Measurements from ENCODE around the gene SLC17A1. TPM values are rescaled to one million over a fixed set of nuclear protein-coding genes. Genes with fewer than 3 reads are reported as not detected.

SLC17A1 gene
- total RNA-seq, 4 donors from 2014 or later, result not detected

DNA sequence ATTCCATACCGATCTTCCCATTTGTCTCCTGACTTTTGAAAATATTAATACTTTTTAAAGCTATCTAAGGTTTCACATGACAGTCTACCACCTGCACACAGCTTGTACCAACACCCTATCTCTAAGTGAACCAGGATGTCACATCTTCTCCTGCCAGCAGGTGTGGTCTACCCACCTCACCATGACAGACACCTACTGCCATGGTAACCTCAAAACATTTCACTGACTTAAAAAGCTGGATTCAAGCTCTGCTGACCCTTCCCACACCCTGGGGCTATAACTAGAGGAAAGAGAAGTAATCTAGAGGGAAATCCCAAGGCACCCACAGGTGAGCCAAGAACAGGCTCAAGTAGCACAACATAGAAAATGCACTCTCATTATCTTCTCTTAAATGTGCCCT, 41.0 kb upstream of the SLC17A1 start:
- H3K4me1 ChIP-seq, result no peaks in the 10 kb centered on the region
- WGBS, 2 donors (ENCODE audit: low coverage in 1 of 2), result 96 to 100% methylated on average over 1 of the region's 1 CpG
- no peak overlapping the region for H3K4me3 ChIP-seq
- intact Hi-C loops (cut with DNase I; ENCODE audit: low total_unique reads) (no loop called here), in situ Hi-C loops (cut with MboI; ENCODE audit: low pct_ligation_motif_present in 1 of 4, low pct_unique_long_range_greater_than_20kb in 1 of 4, low sequenced_read_pairs in 3 of 4) (no loop called here)
- no peaks in the 10 kb centered on the region for H3K36me3 ChIP-seq
- H3K27ac ChIP-seq, result no peak overlapping the region
- H3K9me3 ChIP-seq, result no peaks in the 10 kb centered on the region
- no peaks in the 10 kb centered on the region for H3K27me3 ChIP-seq
- DNase-seq, result no peak
- TF ChIP-seq, protein P1, sequence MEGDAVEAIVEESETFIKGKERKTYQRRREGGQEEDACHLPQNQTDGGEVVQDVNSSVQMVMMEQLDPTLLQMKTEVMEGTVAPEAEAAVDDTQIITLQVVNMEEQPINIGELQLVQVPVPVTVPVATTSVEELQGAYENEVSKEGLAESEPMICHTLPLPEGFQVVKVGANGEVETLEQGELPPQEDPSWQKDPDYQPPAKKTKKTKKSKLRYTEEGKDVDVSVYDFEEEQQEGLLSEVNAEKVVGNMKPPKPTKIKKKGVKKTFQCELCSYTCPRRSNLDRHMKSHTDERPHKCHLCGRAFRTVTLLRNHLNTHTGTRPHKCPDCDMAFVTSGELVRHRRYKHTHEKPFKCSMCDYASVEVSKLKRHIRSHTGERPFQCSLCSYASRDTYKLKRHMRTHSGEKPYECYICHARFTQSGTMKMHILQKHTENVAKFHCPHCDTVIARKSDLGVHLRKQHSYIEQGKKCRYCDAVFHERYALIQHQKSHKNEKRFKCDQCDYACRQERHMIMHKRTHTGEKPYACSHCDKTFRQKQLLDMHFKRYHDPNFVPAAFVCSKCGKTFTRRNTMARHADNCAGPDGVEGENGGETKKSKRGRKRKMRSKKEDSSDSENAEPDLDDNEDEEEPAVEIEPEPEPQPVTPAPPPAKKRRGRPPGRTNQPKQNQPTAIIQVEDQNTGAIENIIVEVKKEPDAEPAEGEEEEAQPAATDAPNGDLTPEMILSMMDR (IDR thresholded peaks at IDR 0.05), result no peak
- TF ChIP-seq POLR2A (IDR thresholded peaks at IDR 0.05) (no peak), POLR2AphosphoS5 (IDR thresholded peaks at IDR 0.05) (no peak)

DNA sequence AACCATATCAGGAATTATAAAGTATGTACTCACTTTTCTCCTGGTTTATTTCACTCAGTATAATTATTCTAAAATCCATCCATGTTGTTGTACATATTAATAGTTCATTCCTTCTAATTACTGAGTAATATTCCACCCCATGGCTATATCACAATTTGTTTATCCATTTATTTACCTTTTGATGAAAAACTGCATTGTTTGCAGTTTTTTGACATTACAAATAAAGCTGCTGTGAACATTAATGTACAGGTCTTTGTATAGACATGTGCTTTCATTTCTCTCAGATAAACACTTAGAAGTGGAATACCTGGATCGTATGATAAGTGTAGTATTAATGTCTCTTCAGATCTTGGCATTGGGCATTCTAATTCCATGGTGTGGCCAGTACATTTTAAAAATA, 38.0 kb upstream of the SLC17A1 start:
- 42 to 86% methylated on average over 1 of the region's 1 CpG for WGBS, 2 donors (ENCODE audit: low coverage in 1 of 2)
- TF ChIP-seq POLR2AphosphoS5 (IDR thresholded peaks at IDR 0.05), result no peak
- TF ChIP-seq, protein P1 (IDR thresholded peaks at IDR 0.05), result no peak
- TF ChIP-seq POLR2A (IDR thresholded peaks at IDR 0.05), result no peak
- no peak for TF ChIP-seq EP300 (IDR thresholded peaks at IDR 0.05; ENCODE audit: low read depth)
- Histone ChIP-seq H3K4me1 (no peaks in the 10 kb centered on the region), H3K9me3 (no peaks in the 10 kb centered on the region), H3K4me3 (no peak overlapping the region), H3K27me3 (no peaks in the 10 kb centered on the region), H3K27ac (no peak overlapping the region), H3K36me3 (no peaks in the 10 kb centered on the region)
- in situ Hi-C loops (cut with MboI; ENCODE audit: low pct_ligation_motif_present in 1 of 4, low pct_unique_long_range_greater_than_20kb in 1 of 4, low sequenced_read_pairs in 3 of 4) (no loop called here), intact Hi-C loops (cut with DNase I; ENCODE audit: low total_unique reads) (no loop called here)
- DNase-seq, result no peak

DNA sequence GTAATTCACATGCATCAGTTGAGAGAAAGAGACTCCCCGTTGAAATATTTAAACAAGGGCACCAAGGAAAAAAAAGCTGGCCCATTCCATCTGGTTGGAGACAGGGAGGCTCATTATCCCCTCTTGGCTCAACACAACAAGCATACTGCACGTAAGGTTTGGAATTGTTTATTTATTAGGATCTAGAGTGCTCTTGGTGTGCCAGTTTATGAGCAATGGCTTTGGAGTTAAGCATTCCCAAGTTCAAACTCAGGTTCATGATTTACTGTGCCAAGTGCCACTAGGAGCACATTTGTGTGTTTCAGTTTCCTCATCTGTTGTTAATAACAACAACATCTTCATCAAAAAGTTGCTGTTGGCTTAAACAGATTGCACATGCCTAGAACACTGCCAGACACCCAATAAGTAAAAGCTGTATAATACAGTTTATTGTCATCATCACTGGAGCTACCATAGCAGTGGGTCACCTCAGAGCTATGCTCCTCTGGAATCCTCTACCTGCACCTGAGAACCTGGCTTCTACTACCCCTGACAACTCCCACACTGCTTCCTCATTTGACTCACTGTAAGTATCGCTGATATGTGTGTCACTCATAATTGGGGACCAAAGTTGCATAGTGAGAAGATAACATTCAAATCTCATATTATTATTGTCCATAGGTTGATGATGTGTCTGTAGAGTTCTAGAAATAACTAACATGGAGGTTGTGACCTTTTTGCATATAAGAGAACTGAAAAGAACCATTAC, 36.8 kb upstream of the SLC17A1 start:
- no peaks in the 10 kb centered on the region for H3K27me3 ChIP-seq
- no peak overlapping the region for H3K27ac ChIP-seq
- H3K36me3 ChIP-seq, result no peaks in the 10 kb centered on the region
- intact Hi-C loops (cut with DNase I; ENCODE audit: low total_unique reads), result no loop called here
- H3K4me1 ChIP-seq, result no peaks in the 10 kb centered on the region
- in situ Hi-C loops (cut with MboI; ENCODE audit: low pct_ligation_motif_present in 1 of 4, low pct_unique_long_range_greater_than_20kb in 1 of 4, low sequenced_read_pairs in 3 of 4), result no loop called here
- 72 to 100% methylated on average over 1 to 3 of the region's 3 CpGs for WGBS, 2 donors (ENCODE audit: low coverage in 1 of 2)
- TF ChIP-seq POLR2A (IDR thresholded peaks at IDR 0.05) (no peak), EP300 (IDR thresholded peaks at IDR 0.05; ENCODE audit: low read depth) (no peak), POLR2AphosphoS5 (IDR thresholded peaks at IDR 0.05) (no peak)
- TF ChIP-seq, protein P1 (IDR thresholded peaks at IDR 0.05), result no peak
- no peak for DNase-seq
- no peaks in the 10 kb centered on the region for H3K9me3 ChIP-seq
- no peak overlapping the region for H3K4me3 ChIP-seq

DNA sequence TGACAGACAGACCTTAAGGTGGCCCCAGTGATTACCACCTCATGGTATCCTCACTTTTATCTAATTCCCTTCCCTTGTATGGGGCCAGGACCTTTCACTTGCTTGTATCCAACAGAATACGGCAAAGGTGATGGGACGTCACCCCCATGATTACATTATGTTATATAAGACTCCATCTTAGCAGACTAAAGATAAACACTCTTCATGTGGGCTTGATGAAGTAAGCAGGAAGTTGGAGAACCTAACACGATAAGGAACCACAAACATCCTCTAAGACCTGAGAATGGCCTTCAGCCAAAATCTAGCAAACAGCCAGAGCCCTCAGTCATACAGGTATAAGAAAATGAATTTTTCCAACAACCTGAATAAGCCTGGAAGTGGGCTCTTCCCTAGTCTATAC, 34.2 kb upstream of the SLC17A1 start:
- in situ Hi-C loops (cut with MboI; ENCODE audit: low pct_ligation_motif_present in 1 of 4, low pct_unique_long_range_greater_than_20kb in 1 of 4, low sequenced_read_pairs in 3 of 4), result no loop called here
- DNase-seq, result no peak

More for the DNA sequence above, 34.2 kb upstream of the SLC17A1 start:
- no peak overlapping the region for H3K4me3 ChIP-seq
- H3K4me1 ChIP-seq, result no peaks in the 10 kb centered on the region
- WGBS, 2 donors (ENCODE audit: low coverage in 1 of 2), result 67 to 68% methylated on average over 3 of the region's 3 CpGs
- no peaks in the 10 kb centered on the region for H3K27me3 ChIP-seq
- no peaks in the 10 kb centered on the region for H3K36me3 ChIP-seq
- TF ChIP-seq POLR2A (IDR thresholded peaks at IDR 0.05) (no peak), POLR2AphosphoS5 (IDR thresholded peaks at IDR 0.05) (no peak), EP300 (IDR thresholded peaks at IDR 0.05; ENCODE audit: low read depth) (no peak)
- TF ChIP-seq, protein P1 (IDR thresholded peaks at IDR 0.05), result no peak
- no peaks in the 10 kb centered on the region for H3K9me3 ChIP-seq
- no peak overlapping the region for H3K27ac ChIP-seq
- intact Hi-C loops (cut with DNase I; ENCODE audit: low total_unique reads), result no loop called here
